Measurements from ENCODE around the gene KCNK15.

The KCNK15 gene

GRCh38 chr20:44768854-44769480, 23.3 kb downstream of the KCNK15 start:
- no peak overlapping the region for H3K14ac ChIP-seq (ENCODE audit: low read length)
- no CpG with 5 or more reads among the region's 5 CpGs for WGBS (ENCODE audit: extremely low coverage, insufficient coverage, insufficient read length)
- no peak overlapping the region for H2BK12ac ChIP-seq (ENCODE audit: low read length)
- H4K8ac ChIP-seq (ENCODE audit: low read depth, low read length), result no peak overlapping the region
- no peak overlapping the region for H3K18ac ChIP-seq (ENCODE audit: low read length)
- no peak overlapping the region for H4K12ac ChIP-seq (ENCODE audit: low read depth, low read length)
- no peak overlapping the region for H2AFZ ChIP-seq (ENCODE audit: insufficient read depth, low read length, poor library complexity)
- no peak overlapping the region for H3K27ac ChIP-seq (ENCODE audit: low read depth, low read length)
- H3K23ac ChIP-seq (ENCODE audit: low read length), result no peak overlapping the region
- H3K79me1 ChIP-seq (ENCODE audit: low read length), result no peaks in the 10 kb centered on the region
- H3K9me3 ChIP-seq (ENCODE audit: insufficient read depth, low read depth, low read length), result peaks cover 2% of the 10 kb centered on the region
- no peak overlapping the region for H2BK5ac ChIP-seq (ENCODE audit: low read depth, low read length, poor library complexity)
- H3K4ac ChIP-seq (ENCODE audit: low read depth, low read length), result no peak overlapping the region
- no peaks in the 10 kb centered on the region for H3K79me2 ChIP-seq (ENCODE audit: control insufficient read depth, insufficient read depth, low read length, poor library complexity)
- H3K4me2 ChIP-seq (ENCODE audit: low read length), result no peak overlapping the region
- no peak overlapping the region for H3K4me3 ChIP-seq (ENCODE audit: low read depth, low read length)
- H4K91ac ChIP-seq (ENCODE audit: low read depth, low read length), result no peak overlapping the region
- H2AK5ac ChIP-seq (ENCODE audit: low read length), result no peak overlapping the region
- DNase-seq, result no peak
- peaks cover 0 to 2% of the 10 kb centered on the region in 2 experiments for H3K4me1 ChIP-seq (ENCODE audit: control insufficient read depth in 1 of 2, insufficient read depth in 2 of 2, low read length in 2 of 2)
- no peaks in the 10 kb centered on the region for H3K27me3 ChIP-seq (ENCODE audit: insufficient read depth, low read length)
- no peak overlapping the region for H3K9ac ChIP-seq (ENCODE audit: low read length)
- H2BK120ac ChIP-seq (ENCODE audit: insufficient read depth, low read length, poor library complexity), result no peak overlapping the region
- no peaks in the 10 kb centered on the region for H3K36me3 ChIP-seq (ENCODE audit: control insufficient read depth in 1 of 2, insufficient read depth in 2 of 2, low read length in 2 of 2)

- Histone ChIP-seq H2BK12ac (ENCODE audit: low read length) (no peak overlapping the region), H4K12ac (ENCODE audit: low read depth, low read length) (no peak overlapping the region), H3K79me2 (ENCODE audit: control insufficient read depth, insufficient read depth, low read length, poor library complexity) (no peaks in the 10 kb centered on the region), H3K36me3 (ENCODE audit: control insufficient read depth in 1 of 2, insufficient read depth in 2 of 2, low read length in 2 of 2) (no peaks in the 10 kb centered on the region), H3K4me1 (ENCODE audit: control insufficient read depth in 1 of 2, insufficient read depth in 2 of 2, low read length in 2 of 2) (peaks cover 0 to 2% of the 10 kb centered on the region in 2 experiments), H3K9ac (ENCODE audit: low read length) (no peak overlapping the region), H3K4ac (ENCODE audit: low read depth, low read length) (no peak overlapping the region), H3K9me3 (ENCODE audit: insufficient read depth, low read depth, low read length) (peaks cover 2% of the 10 kb centered on the region), H4K91ac (ENCODE audit: low read depth, low read length) (no peak overlapping the region), H3K18ac (ENCODE audit: low read length) (no peak overlapping the region), H3K4me2 (ENCODE audit: low read length) (no peak overlapping the region), H2AK5ac (ENCODE audit: low read length) (no peak overlapping the region), H3K4me3 (ENCODE audit: low read depth, low read length) (no peak overlapping the region), H3K27me3 (ENCODE audit: insufficient read depth, low read length) (no peaks in the 10 kb centered on the region), H4K8ac (ENCODE audit: low read depth, low read length) (no peak overlapping the region), H3K27ac (ENCODE audit: low read depth, low read length) (no peak overlapping the region), H3K14ac (ENCODE audit: low read length) (no peak overlapping the region), H2BK120ac (ENCODE audit: insufficient read depth, low read length, poor library complexity) (no peak overlapping the region), H2AFZ (ENCODE audit: insufficient read depth, low read length, poor library complexity) (no peak overlapping the region), H2BK5ac (ENCODE audit: low read depth, low read length, poor library complexity) (no peak overlapping the region), H3K79me1 (ENCODE audit: low read length) (no peaks in the 10 kb centered on the region), H3K23ac (ENCODE audit: low read length) (no peak overlapping the region)
- WGBS (ENCODE audit: extremely low coverage, insufficient coverage, insufficient read length), result no CpG with 5 or more reads among the region's 5 CpGs
- no peak for DNase-seq
Observed at GRCh38 chr20:44769481-44769863, 23.8 kb downstream of the KCNK15 start.

GRCh38 chr20:44770484-44771171, 25.0 kb downstream of the KCNK15 start:
- Histone ChIP-seq H3K4ac (ENCODE audit: low read depth, low read length) (no peak overlapping the region), H3K18ac (ENCODE audit: low read length) (no peak overlapping the region), H3K23ac (ENCODE audit: low read length) (no peak overlapping the region), H4K12ac (ENCODE audit: low read depth, low read length) (no peak overlapping the region), H3K4me2 (ENCODE audit: low read length) (no peak overlapping the region), H3K79me1 (ENCODE audit: low read length) (no peaks in the 10 kb centered on the region), H3K36me3 (ENCODE audit: control insufficient read depth in 1 of 2, insufficient read depth in 2 of 2, low read length in 2 of 2) (no peaks in the 10 kb centered on the region), H3K9me3 (ENCODE audit: insufficient read depth, low read depth, low read length) (peaks cover 2% of the 10 kb centered on the region), H3K79me2 (ENCODE audit: control insufficient read depth, insufficient read depth, low read length, poor library complexity) (no peaks in the 10 kb centered on the region), H3K27ac (ENCODE audit: low read depth, low read length) (no peak overlapping the region), H2AK5ac (ENCODE audit: low read length) (no peak overlapping the region), H2BK12ac (ENCODE audit: low read length) (no peak overlapping the region), H2AFZ (ENCODE audit: insufficient read depth, low read length, poor library complexity) (no peak overlapping the region), H3K9ac (ENCODE audit: low read length) (no peak overlapping the region), H4K8ac (ENCODE audit: low read depth, low read length) (no peak overlapping the region), H3K27me3 (ENCODE audit: insufficient read depth, low read length) (no peaks in the 10 kb centered on the region), H2BK120ac (ENCODE audit: insufficient read depth, low read length, poor library complexity) (no peak overlapping the region), H2BK5ac (ENCODE audit: low read depth, low read length, poor library complexity) (no peak overlapping the region), H3K14ac (ENCODE audit: low read length) (no peak overlapping the region), H3K4me3 (ENCODE audit: low read depth, low read length) (no peak overlapping the region), H4K91ac (ENCODE audit: low read depth, low read length) (no peak overlapping the region), H3K4me1 (ENCODE audit: control insufficient read depth in 1 of 2, insufficient read depth in 2 of 2, low read length in 2 of 2) (no peaks in the 10 kb centered on the region)
- no peak for DNase-seq
- no CpG with 5 or more reads among the region's 11 CpGs for WGBS (ENCODE audit: extremely low coverage, insufficient coverage, insufficient read length)

GRCh38 chr20:44771172-44771535, 25.5 kb downstream of the KCNK15 start:
- no peak overlapping the region for H2AFZ ChIP-seq (ENCODE audit: insufficient read depth, low read length, poor library complexity)

More at GRCh38 chr20:44771172-44771535, 25.5 kb downstream of the KCNK15 start:
- H2BK120ac ChIP-seq (ENCODE audit: insufficient read depth, low read length, poor library complexity), result no peak overlapping the region
- H3K4me3 ChIP-seq (ENCODE audit: low read depth, low read length), result no peak overlapping the region
- no peaks in the 10 kb centered on the region for H3K36me3 ChIP-seq (ENCODE audit: control insufficient read depth in 1 of 2, insufficient read depth in 2 of 2, low read length in 2 of 2)
- no peak overlapping the region for H2BK12ac ChIP-seq (ENCODE audit: low read length)
- no peaks in the 10 kb centered on the region for H3K79me1 ChIP-seq (ENCODE audit: low read length)
- H4K91ac ChIP-seq (ENCODE audit: low read depth, low read length), result no peak overlapping the region
- no peaks in the 10 kb centered on the region for H3K27me3 ChIP-seq (ENCODE audit: insufficient read depth, low read length)
- no peak for DNase-seq
- no peaks in the 10 kb centered on the region for H3K4me1 ChIP-seq (ENCODE audit: control insufficient read depth in 1 of 2, insufficient read depth in 2 of 2, low read length in 2 of 2)
- H4K8ac ChIP-seq (ENCODE audit: low read depth, low read length), result no peak overlapping the region
- H4K12ac ChIP-seq (ENCODE audit: low read depth, low read length), result no peak overlapping the region
- no peak overlapping the region for H3K23ac ChIP-seq (ENCODE audit: low read length)
- WGBS (ENCODE audit: extremely low coverage, insufficient coverage, insufficient read length), result no CpG with 5 or more reads among the region's 8 CpGs
- H3K9me3 ChIP-seq (ENCODE audit: insufficient read depth, low read depth, low read length), result no peaks in the 10 kb centered on the region
- no peak overlapping the region for H2AK5ac ChIP-seq (ENCODE audit: low read length)
- H3K18ac ChIP-seq (ENCODE audit: low read length), result no peak overlapping the region
- no peak overlapping the region for H3K4ac ChIP-seq (ENCODE audit: low read depth, low read length)
- no peak overlapping the region for H2BK5ac ChIP-seq (ENCODE audit: low read depth, low read length, poor library complexity)
- no peak overlapping the region for H3K14ac ChIP-seq (ENCODE audit: low read length)
- H3K9ac ChIP-seq (ENCODE audit: low read length), result no peak overlapping the region
- no peak overlapping the region for H3K4me2 ChIP-seq (ENCODE audit: low read length)
- no peak overlapping the region for H3K27ac ChIP-seq (ENCODE audit: low read depth, low read length)
- no peaks in the 10 kb centered on the region for H3K79me2 ChIP-seq (ENCODE audit: control insufficient read depth, insufficient read depth, low read length, poor library complexity)
